Measurements from ENCODE around the gene PDE6B. TPM values are rescaled to one million over a fixed set of nuclear protein-coding genes. Genes with fewer than 3 reads are reported as not detected.

The PDE6B gene
- total and polyA plus RNA-seq, 2 of the 13 experiments (the other 11 are each of a cell fraction or from before 2014, with no cell fraction given): 0.38 to 0.40 TPM

DNA sequence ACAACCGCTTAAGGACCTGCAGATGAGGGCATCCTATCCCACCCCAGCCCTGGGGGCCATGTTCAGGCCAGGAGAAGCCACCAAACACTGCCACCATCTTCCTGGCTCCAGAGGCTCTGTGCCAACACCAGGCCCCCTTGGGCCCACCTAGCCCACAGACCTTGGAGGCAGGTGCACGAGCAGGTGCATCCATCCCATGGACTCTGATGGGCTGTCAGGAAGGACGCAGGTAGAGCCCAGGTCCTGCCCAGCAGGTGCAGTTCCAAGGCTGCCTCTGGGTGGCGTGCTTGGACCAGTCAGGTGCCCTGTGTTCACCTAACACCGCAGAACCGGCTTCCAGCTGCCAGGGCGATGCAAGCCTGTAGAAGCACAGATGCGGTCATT is 22.8 kb upstream of the PDE6B start (continued):
- no peak for TF ChIP-seq KDM5B (CRISPR knock-in tag; IDR thresholded peaks at IDR 0.05; ENCODE audit: borderline replicate concordance)
- TF ChIP-seq, protein P1, sequence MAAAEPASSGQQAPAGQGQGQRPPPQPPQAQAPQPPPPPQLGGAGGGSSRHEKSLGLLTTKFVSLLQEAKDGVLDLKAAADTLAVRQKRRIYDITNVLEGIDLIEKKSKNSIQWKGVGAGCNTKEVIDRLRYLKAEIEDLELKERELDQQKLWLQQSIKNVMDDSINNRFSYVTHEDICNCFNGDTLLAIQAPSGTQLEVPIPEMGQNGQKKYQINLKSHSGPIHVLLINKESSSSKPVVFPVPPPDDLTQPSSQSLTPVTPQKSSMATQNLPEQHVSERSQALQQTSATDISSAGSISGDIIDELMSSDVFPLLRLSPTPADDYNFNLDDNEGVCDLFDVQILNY (CRISPR knock-in tag; conservative IDR thresholded peaks at IDR 0.05): no peak
- TF ChIP-seq, protein P2, sequence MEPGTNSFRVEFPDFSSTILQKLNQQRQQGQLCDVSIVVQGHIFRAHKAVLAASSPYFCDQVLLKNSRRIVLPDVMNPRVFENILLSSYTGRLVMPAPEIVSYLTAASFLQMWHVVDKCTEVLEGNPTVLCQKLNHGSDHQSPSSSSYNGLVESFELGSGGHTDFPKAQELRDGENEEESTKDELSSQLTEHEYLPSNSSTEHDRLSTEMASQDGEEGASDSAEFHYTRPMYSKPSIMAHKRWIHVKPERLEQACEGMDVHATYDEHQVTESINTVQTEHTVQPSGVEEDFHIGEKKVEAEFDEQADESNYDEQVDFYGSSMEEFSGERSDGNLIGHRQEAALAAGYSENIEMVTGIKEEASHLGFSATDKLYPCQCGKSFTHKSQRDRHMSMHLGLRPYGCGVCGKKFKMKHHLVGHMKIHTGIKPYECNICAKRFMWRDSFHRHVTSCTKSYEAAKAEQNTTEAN (CRISPR knock-in tag; conservative IDR thresholded peaks at IDR 0.05): no peak
- no peak for TF ChIP-seq SNAI1 (CRISPR knock-in tag; IDR thresholded peaks at IDR 0.05; ENCODE audit: borderline replicate concordance)
- TF ChIP-seq, protein P3, sequence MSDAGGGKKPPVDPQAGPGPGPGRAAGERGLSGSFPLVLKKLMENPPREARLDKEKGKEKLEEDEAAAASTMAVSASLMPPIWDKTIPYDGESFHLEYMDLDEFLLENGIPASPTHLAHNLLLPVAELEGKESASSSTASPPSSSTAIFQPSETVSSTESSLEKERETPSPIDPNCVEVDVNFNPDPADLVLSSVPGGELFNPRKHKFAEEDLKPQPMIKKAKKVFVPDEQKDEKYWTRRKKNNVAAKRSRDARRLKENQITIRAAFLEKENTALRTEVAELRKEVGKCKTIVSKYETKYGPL (CRISPR knock-in tag; IDR thresholded peaks at IDR 0.05): no peak
- TF ChIP-seq, protein P4, sequence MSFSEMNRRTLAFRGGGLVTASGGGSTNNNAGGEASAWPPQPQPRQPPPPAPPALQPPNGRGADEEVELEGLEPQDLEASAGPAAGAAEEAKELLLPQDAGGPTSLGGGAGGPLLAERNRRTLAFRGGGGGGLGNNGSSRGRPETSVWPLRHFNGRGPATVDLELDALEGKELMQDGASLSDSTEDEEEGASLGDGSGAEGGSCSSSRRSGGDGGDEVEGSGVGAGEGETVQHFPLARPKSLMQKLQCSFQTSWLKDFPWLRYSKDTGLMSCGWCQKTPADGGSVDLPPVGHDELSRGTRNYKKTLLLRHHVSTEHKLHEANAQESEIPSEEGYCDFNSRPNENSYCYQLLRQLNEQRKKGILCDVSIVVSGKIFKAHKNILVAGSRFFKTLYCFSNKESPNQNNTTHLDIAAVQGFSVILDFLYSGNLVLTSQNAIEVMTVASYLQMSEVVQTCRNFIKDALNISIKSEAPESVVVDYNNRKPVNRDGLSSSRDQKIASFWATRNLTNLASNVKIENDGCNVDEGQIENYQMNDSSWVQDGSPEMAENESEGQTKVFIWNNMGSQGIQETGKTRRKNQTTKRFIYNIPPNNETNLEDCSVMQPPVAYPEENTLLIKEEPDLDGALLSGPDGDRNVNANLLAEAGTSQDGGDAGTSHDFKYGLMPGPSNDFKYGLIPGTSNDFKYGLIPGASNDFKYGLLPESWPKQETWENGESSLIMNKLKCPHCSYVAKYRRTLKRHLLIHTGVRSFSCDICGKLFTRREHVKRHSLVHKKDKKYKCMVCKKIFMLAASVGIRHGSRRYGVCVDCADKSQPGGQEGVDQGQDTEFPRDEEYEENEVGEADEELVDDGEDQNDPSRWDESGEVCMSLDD (CRISPR knock-in tag; IDR thresholded peaks at IDR 0.05; ENCODE audit: borderline replicate concordance): no peak
- TF ChIP-seq TOPORS (CRISPR knock-in tag; IDR thresholded peaks at IDR 0.05): no peak
- no peak for TF ChIP-seq KLF9 (CRISPR knock-in tag; IDR thresholded peaks at IDR 0.05; ENCODE audit: low read depth)
- TF ChIP-seq RBFOX2 (IDR thresholded peaks at IDR 0.05; ENCODE audit: low read depth, low read length): no peak
- TF ChIP-seq, protein P5, sequence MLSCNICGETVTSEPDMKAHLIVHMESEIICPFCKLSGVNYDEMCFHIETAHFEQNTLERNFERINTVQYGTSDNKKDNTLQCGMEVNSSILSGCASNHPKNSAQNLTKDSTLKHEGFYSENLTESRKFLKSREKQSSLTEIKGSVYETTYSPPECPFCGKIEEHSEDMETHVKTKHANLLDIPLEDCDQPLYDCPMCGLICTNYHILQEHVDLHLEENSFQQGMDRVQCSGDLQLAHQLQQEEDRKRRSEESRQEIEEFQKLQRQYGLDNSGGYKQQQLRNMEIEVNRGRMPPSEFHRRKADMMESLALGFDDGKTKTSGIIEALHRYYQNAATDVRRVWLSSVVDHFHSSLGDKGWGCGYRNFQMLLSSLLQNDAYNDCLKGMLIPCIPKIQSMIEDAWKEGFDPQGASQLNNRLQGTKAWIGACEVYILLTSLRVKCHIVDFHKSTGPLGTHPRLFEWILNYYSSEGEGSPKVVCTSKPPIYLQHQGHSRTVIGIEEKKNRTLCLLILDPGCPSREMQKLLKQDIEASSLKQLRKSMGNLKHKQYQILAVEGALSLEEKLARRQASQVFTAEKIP (CRISPR knock-in tag; IDR thresholded peaks at IDR 0.05; ENCODE audit: borderline replicate concordance): no peak
- TF ChIP-seq NR2F6 (IDR thresholded peaks at IDR 0.05): no peak
- TF ChIP-seq NR2F6 (CRISPR knock-in tag; IDR thresholded peaks at IDR 0.05): 0 out of 2 replicates have a peak, but pooled peaks have one; percentile 14
- no peak for TF ChIP-seq KLF16 (CRISPR knock-in tag; IDR thresholded peaks at IDR 0.05)
- no peak for TF ChIP-seq CBFB (CRISPR knock-in tag; IDR thresholded peaks at IDR 0.05)
- TF ChIP-seq FOSL2 (CRISPR knock-in tag; IDR thresholded peaks at IDR 0.05): peak; percentile 39
- TF ChIP-seq ZC3H13 (CRISPR knock-in tag; IDR thresholded peaks at IDR 0.05): no peak
- TF ChIP-seq PRMT3 (CRISPR knock-in tag; IDR thresholded peaks at IDR 0.05; ENCODE audit: borderline replicate concordance, low read depth): no peak
- no peak for TF ChIP-seq SAP130 (CRISPR knock-in tag; IDR thresholded peaks at IDR 0.05; ENCODE audit: low read depth)
- no peak for TF ChIP-seq NFE2L1 (CRISPR knock-in tag; IDR thresholded peaks at IDR 0.05; ENCODE audit: borderline replicate concordance)
- TF ChIP-seq ZNF253 (CRISPR knock-in tag; IDR thresholded peaks at IDR 0.05; ENCODE audit: borderline replicate concordance): no peak
- TF ChIP-seq ZNF34 (CRISPR knock-in tag; IDR thresholded peaks at IDR 0.05; ENCODE audit: borderline replicate concordance): no peak
- TF ChIP-seq ZNF713 (CRISPR knock-in tag; IDR thresholded peaks at IDR 0.05): no peak
- no peak for TF ChIP-seq SRF (IDR thresholded peaks at IDR 0.05; ENCODE audit: low read depth, low read length)
- no peak for TF ChIP-seq ZC3H4 (CRISPR knock-in tag; IDR thresholded peaks at IDR 0.05; ENCODE audit: borderline replicate concordance)
- TF ChIP-seq ZNF552 (CRISPR knock-in tag; IDR thresholded peaks at IDR 0.05; ENCODE audit: borderline replicate concordance): no peak
- TF ChIP-seq RAD21 (CRISPR knock-in tag; IDR thresholded peaks at IDR 0.05): peak; percentile 91
